Measurements from ENCODE around the gene IL37. TPM values are rescaled to one million over a fixed set of nuclear protein-coding genes. Genes with fewer than 3 reads are reported as not detected.

Gene IL37
- total and polyA plus RNA-seq, 2 experiments from 2014 or later: not detected

DNA sequence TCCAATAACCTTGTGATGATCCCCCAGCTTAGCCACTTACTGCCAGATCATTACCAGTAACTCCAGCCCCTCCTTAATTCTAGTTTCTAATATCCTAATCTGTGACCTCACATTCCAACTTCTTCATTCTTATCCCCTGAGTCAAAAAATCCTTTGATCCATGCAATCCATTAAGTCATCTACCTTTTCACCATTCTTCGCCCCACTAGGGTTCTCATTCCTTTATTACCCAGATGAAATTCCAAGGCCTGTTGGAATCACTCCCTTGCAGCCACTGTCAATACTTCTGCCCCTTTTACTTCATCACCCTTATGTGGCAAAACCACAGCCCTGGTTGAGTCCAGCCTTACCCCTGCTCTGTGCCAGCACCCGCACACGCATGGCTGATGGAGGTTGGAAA is 46.5 kb downstream of the IL37 start:
- Histone ChIP-seq H3K27ac (ENCODE audit: low read depth) (no peak overlapping the region), H3K79me2 (replicated peaks; ENCODE audit: insufficient read depth) (no peaks in the 10 kb centered on the region), H3K4me1 (ENCODE audit: insufficient read depth) (peaks cover 4% of the 10 kb centered on the region; the same call in 1 of the 2 replicates), H3F3A (replicated peaks; ENCODE audit: low read depth) (no peaks in the 10 kb centered on the region), H3K4me3 (no peak overlapping the region), H3K9me2 (ENCODE audit: insufficient read depth) (no peaks in the 10 kb centered on the region), H3K4me2 (no peak overlapping the region), H2AFZ (no peak overlapping the region), H3K27me3 (ENCODE audit: insufficient read depth) (no peaks in the 10 kb centered on the region), H3K36me3 (ENCODE audit: insufficient read depth) (no peaks in the 10 kb centered on the region), H4K20me1 (replicated peaks; ENCODE audit: insufficient read depth) (no peaks in the 10 kb centered on the region)
- Mint-ChIP-seq H3K27ac (no peak overlapping the region), H3K4me3 (no peak overlapping the region), H3K9me3 (peaks cover 3% of the 10 kb centered on the region; the same call in 2 of the 3 replicates), H3K27me3 (ENCODE audit: insufficient read depth, low read depth, poor library complexity) (peaks cover 2% of the 10 kb centered on the region), H3K4me1 (no peaks in the 10 kb centered on the region), H3K36me3 (ENCODE audit: low read depth) (no peaks in the 10 kb centered on the region)
- TF ChIP-seq EZH2 (IDR thresholded peaks at IDR 0.05; ENCODE audit: low read depth, unreplicated experiment): no peak
- no peak for TF ChIP-seq ZNF331 (CRISPR knock-in tag; IDR thresholded peaks at IDR 0.05; ENCODE audit: low read depth)
- no peak for TF ChIP-seq NANOG (IDR thresholded peaks at IDR 0.05; ENCODE audit: borderline replicate concordance)
- TF ChIP-seq STAT1 (IDR thresholded peaks at IDR 0.05; ENCODE audit: unreplicated experiment): no peak
- no peak for TF ChIP-seq POLR2AphosphoS5 (IDR thresholded peaks at IDR 0.05; ENCODE audit: low read depth)
- TF ChIP-seq ZNF114 (CRISPR knock-in tag; IDR thresholded peaks at IDR 0.05): no peak
- no peak for TF ChIP-seq EZH2phosphoT487 (IDR thresholded peaks at IDR 0.05; ENCODE audit: unreplicated experiment)
- TF ChIP-seq, protein P1, sequence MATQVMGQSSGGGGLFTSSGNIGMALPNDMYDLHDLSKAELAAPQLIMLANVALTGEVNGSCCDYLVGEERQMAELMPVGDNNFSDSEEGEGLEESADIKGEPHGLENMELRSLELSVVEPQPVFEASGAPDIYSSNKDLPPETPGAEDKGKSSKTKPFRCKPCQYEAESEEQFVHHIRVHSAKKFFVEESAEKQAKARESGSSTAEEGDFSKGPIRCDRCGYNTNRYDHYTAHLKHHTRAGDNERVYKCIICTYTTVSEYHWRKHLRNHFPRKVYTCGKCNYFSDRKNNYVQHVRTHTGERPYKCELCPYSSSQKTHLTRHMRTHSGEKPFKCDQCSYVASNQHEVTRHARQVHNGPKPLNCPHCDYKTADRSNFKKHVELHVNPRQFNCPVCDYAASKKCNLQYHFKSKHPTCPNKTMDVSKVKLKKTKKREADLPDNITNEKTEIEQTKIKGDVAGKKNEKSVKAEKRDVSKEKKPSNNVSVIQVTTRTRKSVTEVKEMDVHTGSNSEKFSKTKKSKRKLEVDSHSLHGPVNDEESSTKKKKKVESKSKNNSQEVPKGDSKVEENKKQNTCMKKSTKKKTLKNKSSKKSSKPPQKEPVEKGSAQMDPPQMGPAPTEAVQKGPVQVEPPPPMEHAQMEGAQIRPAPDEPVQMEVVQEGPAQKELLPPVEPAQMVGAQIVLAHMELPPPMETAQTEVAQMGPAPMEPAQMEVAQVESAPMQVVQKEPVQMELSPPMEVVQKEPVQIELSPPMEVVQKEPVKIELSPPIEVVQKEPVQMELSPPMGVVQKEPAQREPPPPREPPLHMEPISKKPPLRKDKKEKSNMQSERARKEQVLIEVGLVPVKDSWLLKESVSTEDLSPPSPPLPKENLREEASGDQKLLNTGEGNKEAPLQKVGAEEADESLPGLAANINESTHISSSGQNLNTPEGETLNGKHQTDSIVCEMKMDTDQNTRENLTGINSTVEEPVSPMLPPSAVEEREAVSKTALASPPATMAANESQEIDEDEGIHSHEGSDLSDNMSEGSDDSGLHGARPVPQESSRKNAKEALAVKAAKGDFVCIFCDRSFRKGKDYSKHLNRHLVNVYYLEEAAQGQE (IDR thresholded peaks at IDR 0.05; ENCODE audit: unreplicated experiment): no peak
- TF ChIP-seq JUNB (IDR thresholded peaks at IDR 0.05; ENCODE audit: unreplicated experiment): no peak
- DNase-seq (ENCODE audit: low spot score) (no peak), ATAC-seq (no peak)

DNA sequence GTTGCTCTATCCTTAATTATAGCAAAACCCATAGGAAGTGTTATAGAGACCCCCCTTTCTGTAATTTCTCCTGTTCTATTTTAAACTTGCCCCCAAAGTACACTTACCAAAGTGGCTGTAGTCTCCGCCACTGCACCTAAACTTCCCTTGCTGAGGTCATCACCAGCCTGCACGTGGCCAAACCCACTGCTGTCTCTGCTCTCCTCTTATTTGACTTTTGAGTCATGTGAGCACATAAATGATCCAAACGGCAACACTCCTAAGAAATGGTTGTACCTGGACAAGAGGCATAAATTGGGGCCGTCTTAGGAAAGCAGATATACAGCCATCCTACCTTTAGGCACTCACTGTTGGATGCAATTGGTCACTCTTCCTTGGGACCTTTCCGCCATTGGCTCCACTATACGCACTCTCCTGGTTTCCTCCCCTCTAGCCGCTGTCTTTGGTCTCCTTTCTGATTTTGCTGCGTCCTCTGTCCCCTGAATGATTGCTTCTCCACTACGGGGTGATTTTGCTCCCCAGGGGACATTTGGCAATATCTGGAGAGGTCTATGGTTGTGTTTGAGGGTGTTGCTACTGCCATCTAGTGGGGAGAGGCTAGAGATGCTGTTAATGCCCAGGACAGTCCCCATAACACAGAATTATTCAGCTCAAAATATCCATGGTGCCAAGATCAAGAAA is 47.6 kb downstream of the IL37 start:
- no peaks in the 10 kb centered on the region for H3F3A ChIP-seq (replicated peaks; ENCODE audit: low read depth)
- H3K4me1 ChIP-seq (ENCODE audit: insufficient read depth): peaks cover 4% of the 10 kb centered on the region; the same call in 1 of the 2 replicates
- Mint-ChIP-seq H3K27ac (no peak overlapping the region), H3K27me3 (ENCODE audit: insufficient read depth, low read depth, poor library complexity) (peaks cover 2% of the 10 kb centered on the region), H3K36me3 (ENCODE audit: low read depth) (no peaks in the 10 kb centered on the region), H3K4me3 (no peak overlapping the region), H3K9me3 (no peaks in the 10 kb centered on the region), H3K4me1 (no peaks in the 10 kb centered on the region)
- no peak overlapping the region for H3K27ac ChIP-seq (ENCODE audit: low read depth)
- H3K4me2 ChIP-seq: peak overlapping the region; percentile 49
- no peak for TF ChIP-seq STAT1 (IDR thresholded peaks at IDR 0.05; ENCODE audit: unreplicated experiment)
- TF ChIP-seq CTCF (conservative IDR thresholded peaks at IDR 0.05; ENCODE audit: low read depth in 2 of 2): peak; percentile 81 to 84
- H3K9me2 ChIP-seq (ENCODE audit: insufficient read depth): no peaks in the 10 kb centered on the region
- no peaks in the 10 kb centered on the region for H4K20me1 ChIP-seq (replicated peaks; ENCODE audit: insufficient read depth)
- no peaks in the 10 kb centered on the region for H3K79me2 ChIP-seq (replicated peaks; ENCODE audit: insufficient read depth)
- H3K27me3 ChIP-seq (ENCODE audit: insufficient read depth): no peaks in the 10 kb centered on the region
- no peak overlapping the region for H3K4me3 ChIP-seq
- H3K36me3 ChIP-seq (ENCODE audit: insufficient read depth): no peaks in the 10 kb centered on the region
- DNase-seq (ENCODE audit: low spot score) (peak; percentile 76), ATAC-seq (peak; percentile 92)
- peak overlapping the region; percentile 88 for H2AFZ ChIP-seq
